Pancreas (tissue), 10 donors: ENCODE measurements around the gene PIK3R2. TPM values are rescaled to one million over a fixed set of nuclear protein-coding genes. Genes with fewer than 3 reads are reported as not detected.

Experiments
- ATAC-seq, 4 donors: fragments of 200-7000 bp; cut with Tn5 transposase; one replicate each; pipeline versions ENCODE4 v1.8.0 to v1.9.1; 2020; ENCODE audit warnings: mild to moderate bottlenecking in 4 of 4, moderate library complexity in 4 of 4
- DNase-seq, 6 donors: peaks; one replicate each; pipeline ENCODE4 v3.0.0-alpha.2; 2020
- FAIRE-seq: peaks from 2 replicates; lab custom pipeline; 2012; peaks lifted over from hg19 to GRCh38; lab: Jason Lieb, UNC
- H3K27ac ChIP-seq, 4 donors: fragments of 200-600 bp; sonication (generic); 1 replicate in 3 of 4; 2 replicates in 1 of 4; pipeline versions ENCODE4 v1.5.0 to v1.8.0; 2020
- H3K27me3 ChIP-seq, 4 donors: fragments of 200-600 bp; one replicate each; pipeline ENCODE4 v1.8.0; 2021
- H3K36me3 ChIP-seq, 3 donors: fragments of 200-600 bp; sonication (generic) in 1 of 3; one replicate each; pipeline versions ENCODE4 v1.5.0 to v1.8.0; 2020 to 2021
- H3K4me1 ChIP-seq, 3 donors: fragments of 200-600 bp; one replicate each; pipeline ENCODE4 v1.8.0; 2021
- H3K4me3 ChIP-seq, 4 donors: fragments of 200-600 bp; sonication (generic) in 2 of 4; one replicate each; pipeline versions ENCODE4 v1.5.0 to v1.8.0; 2020 to 2021
- H3K9me3 ChIP-seq, 4 donors: fragments of 200-600 bp; one replicate each; pipeline ENCODE4 v1.8.0; 2021
- CTCF ChIP-seq, 4 donors: fragments of 200-600 bp; sonication (generic) in 3 of 4; IDR thresholded peaks; one replicate each; pipeline versions ENCODE4 v1.5.0 to v1.8.0; 2021; ENCODE audit warnings: antibody characterized with exemption in 4 of 4
- WGBS, 2 donors: extraction: QIAGEN DNeasy Blood & Tissue Kit; methylation state at CpG; one replicate each; pipeline ENCODE4 v1.1.7; 2013; 5-methylcytosine and 5-hydroxymethylcytosine counted together
- intact Hi-C, 3 donors: fragments of 100-400 bp; cut with DNase I; formaldehyde crosslinking; loops; one replicate each; pipeline versions ENCODE4 v1.11.1 to v1.14.2; 2022
- polyA plus RNA-seq, 2 donors: library from polyadenylated mRNA; stranded (reverse); fragments of 200-250 nt; gene quantifications; one replicate each; pipeline ENCODE4 v1.2.3, GENCODE V29; 2013
- total RNA-seq, 6 donors: library from RNA; stranded (reverse); fragmentation: NEBNext Ultra II Directional in 4 of 6; extraction: Animal tissue kit (Norgen Biotek cat#: 25700) in 4 of 6; gene quantifications; one replicate each; pipeline versions ENCODE4 v1.2.1 to v1.2.4, GENCODE V29; 2021 to 2023
- donor health status: healthy with polysubstance abuse.
- donor health status: DM: no; HTN: no; CAD: no; lungs with moderate emphysema.
- donor health status: DM: no; HTN: no; CAD: no.
- donor health status: control.
- donor health status: control.
- donor health status: Bipolar disorder and iron deficiency.
- donor health status: DM: yes; HTN: yes; CAD: no.
- donor health status: DM: no; HTN: no; CAD: no.
- donor health status: DM: no; HTN: no; CAD: no.
- donor health status: DM: yes; HTN: yes; CAD: no.

PIK3R2 gene
- total and polyA plus RNA-seq, 8 donors: 4.3 to 21.2 (median 11.9) TPM

GRCh38 chr19:18109341-18109732, 43.6 kb upstream of the PIK3R2 start:
- H3K27me3 ChIP-seq: no peaks in the 10 kb centered on the region
- DNase-seq: no peak
- FAIRE-seq: no peak

GRCh38 chr19:18109733-18110608, 43.0 kb upstream of the PIK3R2 start:
- peak overlapping the region; percentile 63 to 78 (median 70) for H3K4me3 ChIP-seq
- WGBS, 2 donors: 1% methylated on average over 56 to 92 of the region's 92 CpGs
- no peaks in the 10 kb centered on the region for H3K36me3 ChIP-seq
- DNase-seq (peak; percentile 67 to 90 (median 76)), ATAC-seq (peak; percentile 65 to 76 (median 67)), FAIRE-seq (no peak)
- H3K4me1 ChIP-seq: peaks cover 6 to 17% (median 11%) of the 10 kb centered on the region in 3 donors
- H3K27ac ChIP-seq: peak overlapping the region; percentile 71 to 89 (median 86)
- no peak for TF ChIP-seq CTCF (IDR thresholded peaks at IDR 0.05)
- no peaks in the 10 kb centered on the region for H3K27me3 ChIP-seq
- no peaks in the 10 kb centered on the region for H3K9me3 ChIP-seq
- intact Hi-C loops: loop anchor here in 2 of 3 donors (5.0 to 10.0 kb wide), 3 partner anchors 55 to 142 kb away; no protein-coding TSS in a partner anchor

More at GRCh38 chr19:18109341-18109732, 43.6 kb upstream of the PIK3R2 start:
- Histone ChIP-seq H3K36me3 (no peaks in the 10 kb centered on the region), H3K27ac (peak overlapping the region; percentile 71 to 89 (median 86)), H3K4me3 (peak overlapping the region; percentile 63 to 78 (median 70)), H3K4me1 (peaks cover 6 to 17% (median 11%) of the 10 kb centered on the region in 3 donors), H3K9me3 (no peaks in the 10 kb centered on the region)
- peak in 3 of 4 donors; percentile 4 to 22 (median 4) for ATAC-seq
- 25 to 31% methylated on average over 12 of the region's 12 CpGs for WGBS, 2 donors
- no peak for TF ChIP-seq CTCF (IDR thresholded peaks at IDR 0.05)
- intact Hi-C loops: no loop called here

- ATAC-seq: peak; percentile 78 to 83 (median 82)
- FAIRE-seq: no peak
- WGBS, 2 donors: 24 to 25% methylated on average over 18 to 22 of the region's 22 CpGs
- H3K36me3 ChIP-seq: no peaks in the 10 kb centered on the region
- peak overlapping the region; percentile 63 to 78 (median 70) for H3K4me3 ChIP-seq
- H3K9me3 ChIP-seq: no peaks in the 10 kb centered on the region
- H3K4me1 ChIP-seq: peaks cover 6 to 17% (median 11%) of the 10 kb centered on the region in 3 donors
- no peak for TF ChIP-seq CTCF (IDR thresholded peaks at IDR 0.05)
- peak; percentile 75 to 96 (median 92) for DNase-seq
- peak overlapping the region; percentile 71 to 89 (median 86) for H3K27ac ChIP-seq
- intact Hi-C loops: loop anchor here in 2 of 3 donors (5.0 to 10.0 kb wide), 3 partner anchors 54 to 142 kb away; no protein-coding TSS in a partner anchor
- no peaks in the 10 kb centered on the region for H3K27me3 ChIP-seq
Observed at GRCh38 chr19:18110609-18111232, 42.2 kb upstream of the PIK3R2 start.

- WGBS, 2 donors: 29 to 31% methylated on average over 8 to 9 of the region's 9 CpGs
- H3K27ac ChIP-seq: no peak overlapping the region
Observed at GRCh38 chr19:18112989-18113478, 39.9 kb upstream of the PIK3R2 start.

More at GRCh38 chr19:18112989-18113478, 39.9 kb upstream of the PIK3R2 start:
- H3K4me3 ChIP-seq: no peak overlapping the region
- peaks cover 10 to 17% (median 17%) of the 10 kb centered on the region in 3 donors for H3K4me1 ChIP-seq
- DNase-seq: peak in 5 of 6 donors; percentile 80 to 93 (median 87)
- no peaks in the 10 kb centered on the region for H3K9me3 ChIP-seq
- TF ChIP-seq CTCF (IDR thresholded peaks at IDR 0.05): peak; percentile 73 to 83 (median 78)
- H3K36me3 ChIP-seq: no peaks in the 10 kb centered on the region
- H3K27me3 ChIP-seq: no peaks in the 10 kb centered on the region
- ATAC-seq: peak; percentile 25 to 63 (median 44)
- intact Hi-C loops: loop anchor here in 2 of 3 donors (5.0 to 10.0 kb wide), 3 partner anchors 52 to 139 kb away; no protein-coding TSS in a partner anchor
- FAIRE-seq: no peak
